H9 (cell line): ENCODE results near the gene CD4. TPM values are rescaled to one million over a fixed set of nuclear protein-coding genes. Genes with fewer than 3 reads are reported as not detected.

ENCODE experiments used
- DNase-seq: peaks from one replicate; pipeline ENCODE4 v3.0.0-alpha.2; 2017
- H2AFZ ChIP-seq: one replicate; pipeline ENCODE4 v1.6.1; 2013; ENCODE audit warnings: mild to moderate bottlenecking, low read length, control low read depth, moderate library complexity
- H2AK5ac ChIP-seq: 2 replicates; pipeline ENCODE4 v1.6.1; 2013; ENCODE audit warnings: low read length, control low read depth, mixed read lengths; ENCODE audit not compliant: insufficient read length
- H2BK120ac ChIP-seq: one replicate; pipeline ENCODE4 v1.6.1; 2013; ENCODE audit warnings: low read depth, mild to moderate bottlenecking, low read length, control low read depth, inconsistent platforms; ENCODE audit not compliant: poor library complexity, severe bottlenecking
- H2BK12ac ChIP-seq: 2 replicates; pipeline ENCODE4 v1.6.1; 2013; ENCODE audit warnings: low read length, control low read depth, mixed read lengths, low read depth; ENCODE audit not compliant: insufficient read length
- H2BK15ac ChIP-seq: 2 replicates; pipeline ENCODE4 v1.6.1; 2013; ENCODE audit warnings: low read depth, low read length, control low read depth
- H2BK20ac ChIP-seq: one replicate; pipeline ENCODE4 v1.6.1; 2013; ENCODE audit warnings: low read depth, mild to moderate bottlenecking, low read length, control low read depth, inconsistent platforms; ENCODE audit not compliant: poor library complexity, severe bottlenecking
- H2BK5ac ChIP-seq: 2 replicates; pipeline ENCODE4 v1.6.1; 2013; ENCODE audit warnings: low read length, control low read depth, mixed read lengths; ENCODE audit not compliant: insufficient read length
- H3K14ac ChIP-seq: 2 replicates; pipeline ENCODE4 v1.6.1; 2013; ENCODE audit warnings: low read length, control low read depth; ENCODE audit not compliant: insufficient read depth
- H3K18ac ChIP-seq: 2 replicates; pipeline ENCODE4 v1.6.1; 2013; ENCODE audit warnings: low read depth, mild to moderate bottlenecking, mixed read lengths, low read length, control low read depth; ENCODE audit not compliant: insufficient read length
- H3K23ac ChIP-seq: 2 replicates; pipeline ENCODE4 v1.6.1; 2013; ENCODE audit warnings: low read length, control low read depth, mixed read lengths, low read depth; ENCODE audit not compliant: insufficient read length
- H3K23me2 ChIP-seq: 2 replicates; pipeline ENCODE4 v1.6.1; 2013; ENCODE audit warnings: low read depth, mild to moderate bottlenecking, mixed read lengths, low read length, control low read depth; ENCODE audit not compliant: insufficient read length, poor library complexity, severe bottlenecking
- H3K27ac ChIP-seq: 2 replicates; pipeline ENCODE4 v1.5.1; 2013; ENCODE audit warnings: low read length, control low read depth, mixed read lengths, low read depth; ENCODE audit not compliant: insufficient read length
- H3K27me3 ChIP-seq: 2 replicates; pipeline ENCODE4 v1.6.1; 2013; ENCODE audit warnings: low read length, control low read depth, inconsistent platforms; ENCODE audit not compliant: insufficient read depth
- H3K4ac ChIP-seq: 2 replicates; pipeline ENCODE4 v1.6.1; 2013; ENCODE audit warnings: low read depth, mild to moderate bottlenecking, control low read depth, inconsistent platforms, low read length, moderate library complexity
- H3K4me1 ChIP-seq: 2 replicates; pipeline ENCODE4 v1.6.1; 2013; ENCODE audit warnings: low read length, control low read depth, inconsistent platforms; ENCODE audit not compliant: insufficient read depth
- H3K4me2 ChIP-seq: 2 replicates; pipeline ENCODE4 v1.6.1; 2013; ENCODE audit warnings: low read length, control low read depth, mixed read lengths; ENCODE audit not compliant: insufficient read length, insufficient read depth
- H3K56ac ChIP-seq: 2 replicates; pipeline ENCODE4 v1.6.1; 2013; ENCODE audit warnings: low read depth, mild to moderate bottlenecking, mixed read lengths, low read length, control low read depth; ENCODE audit not compliant: insufficient read length
- H3K79me1 ChIP-seq: 2 replicates; pipeline ENCODE4 v1.6.1; 2013; ENCODE audit warnings: low read depth, mild to moderate bottlenecking, moderate library complexity, low read length, control low read depth, inconsistent platforms; ENCODE audit not compliant: insufficient read depth, poor library complexity, severe bottlenecking
- H3K79me2 ChIP-seq: 2 replicates; pipeline ENCODE4 v1.6.1; 2013; ENCODE audit warnings: low read length, control low read depth, inconsistent platforms; ENCODE audit not compliant: insufficient read depth
- H3K9ac ChIP-seq: 2 replicates; pipeline ENCODE4 v1.6.1; 2013; ENCODE audit warnings: low read length, control low read depth, mixed read lengths; ENCODE audit not compliant: insufficient read length; ENCODE audit errors: extremely low read depth
- H3K9me3 ChIP-seq: one replicate; pipeline ENCODE4 v1.6.1; 2013; ENCODE audit warnings: low read depth, low read length, inconsistent platforms; ENCODE audit not compliant: control insufficient read depth
- H3T11ph ChIP-seq: one replicate; pipeline ENCODE4 v1.6.1; 2013; ENCODE audit warnings: mild to moderate bottlenecking, low read length, control low read depth, inconsistent platforms
- H4K20me1 ChIP-seq: one replicate; pipeline ENCODE4 v1.6.1; 2013; ENCODE audit not compliant: control insufficient read depth, insufficient read length, insufficient read depth
- H4K5ac ChIP-seq: 2 replicates; pipeline ENCODE4 v1.6.1; 2013; ENCODE audit warnings: low read depth, mild to moderate bottlenecking, mixed read lengths, low read length, control low read depth; ENCODE audit not compliant: insufficient read length
- H4K8ac ChIP-seq: replicated peaks from 2 replicates; pipeline ENCODE4 v1.6.1; 2013; ENCODE audit warnings: low read length, control low read depth, mixed read lengths, low read depth; ENCODE audit not compliant: insufficient read length
- H4K91ac ChIP-seq: 2 replicates; pipeline ENCODE4 v1.6.1; 2013; ENCODE audit warnings: low read depth, mild to moderate bottlenecking, moderate library complexity, mixed read lengths, low read length, control low read depth; ENCODE audit not compliant: insufficient read length
- H3K27ac Mint-ChIP-seq, 3 experiments: 2 replicates in 2 of 3; 3 replicates in 1 of 3; pipeline ENCODE4 v1.8.0; 2020 to 2021; ENCODE audit warnings: mixed read lengths in 3 of 3, mild to moderate bottlenecking in 1 of 3, moderate library complexity in 1 of 3
- H3K27me3 Mint-ChIP-seq: 2 replicates; pipeline ENCODE4 v1.8.0; 2021; ENCODE audit warnings: low read depth, mild to moderate bottlenecking, moderate library complexity, mixed read lengths
- H3K36me3 Mint-ChIP-seq, 3 experiments: 2 replicates in 2 of 3; 3 replicates in 1 of 3; pipeline ENCODE4 v1.8.0; 2020 to 2021; ENCODE audit warnings: low read depth in 3 of 3, mixed read lengths in 3 of 3; ENCODE audit not compliant: insufficient read depth in 1 of 3
- H3K4me1 Mint-ChIP-seq, 2 experiments: 2 replicates each; pipeline ENCODE4 v1.8.0; 2020; ENCODE audit warnings: mixed read lengths in 2 of 2
- H3K4me3 Mint-ChIP-seq, 2 experiments: 2 replicates in 1 of 2; 3 replicates in 1 of 2; pipeline ENCODE4 v1.8.0; 2020 to 2021; ENCODE audit warnings: mild to moderate bottlenecking in 2 of 2, mixed read lengths in 2 of 2, moderate library complexity in 1 of 2
- H3K9me3 Mint-ChIP-seq, 2 experiments: 2 replicates in 1 of 2; 3 replicates in 1 of 2; pipeline ENCODE4 v1.8.0; 2020; ENCODE audit warnings: mild to moderate bottlenecking in 2 of 2, mixed read lengths in 2 of 2, moderate library complexity in 1 of 2
- CTCF ChIP-seq: fragments of 200-600 bp; sonication (generic); conservative IDR thresholded peaks from 3 replicates; pipeline ENCODE4 v1.8.0; 2021; ENCODE audit warnings: antibody characterized with exemption, mild to moderate bottlenecking
- WGBS: extraction: QIAGEN DNeasy Blood & Tissue Kit; methylation state at CpG from one replicate; pipeline ENCODE4 v1.1.7; 2013; ENCODE audit warnings: missing lambda C conversion rate, low lambda C conversion rate, mixed read lengths; ENCODE audit not compliant: insufficient read length; ENCODE audit errors: extremely low coverage; 5-methylcytosine and 5-hydroxymethylcytosine counted together
- total RNA-seq: library from RNA; stranded (reverse); gene quantifications from 2 replicates; pipeline ENCODE4 v1.2.1, GENCODE V29; 2021

CD4 gene
- total RNA-seq, 1 experiment from 2014 or later: 1.1 TPM

GRCh38 chr12:6851921-6852650, 62.8 kb downstream of the CD4 start, which contains the start of gene USP5:
Gene USP5, plus strand, starts transcription at chr12:6852150. Its CDS starts 30 bp downstream, at chr12:6852180.
- Mint-ChIP-seq H3K27ac (peak within 1 kb of the TSS; percentile 97 to 99 (median 98)), H3K36me3 (peaks cover 28 to 61% (median 57%) of the 10 kb centered on the region in 3 experiments; a peak in 6 of 7 replicates), H3K4me3 (peak within 1 kb of the TSS; percentile 94 to 98), H3K9me3 (no peaks in the 10 kb centered on the region; a peak in 1 of 5 replicates), H3K27me3 (no peaks in the 10 kb centered on the region), H3K4me1 (peaks cover 24 to 26% of the 10 kb centered on the region in 2 experiments)
- Histone ChIP-seq H4K91ac (no peak within 1 kb of the TSS), H3T11ph (no peak within 1 kb of the TSS), H3K27ac (no peak within 1 kb of the TSS), H3K23ac (no peak within 1 kb of the TSS), H3K4me2 (peak within 1 kb of the TSS; percentile 78), H3K79me2 (peaks cover 5% of the 10 kb centered on the region; the same call in 1 of the 2 replicates), H2AK5ac (no peak within 1 kb of the TSS), H4K8ac (no peak within 1 kb of the TSS), H3K9me3 (no peaks in the 10 kb centered on the region), H3K4ac (no peak within 1 kb of the TSS), H3K14ac (peak within 1 kb of the TSS; percentile 28; the same call in 1 of the 2 replicates), H4K5ac (no peak within 1 kb of the TSS), H3K18ac (peak within 1 kb of the TSS; percentile 80), H3K9ac (peak within 1 kb of the TSS; percentile 68), H3K27me3 (no peaks in the 10 kb centered on the region), H3K56ac (no peak within 1 kb of the TSS), H3K23me2 (peaks cover 16% of the 10 kb centered on the region), H4K20me1 (peaks cover 2% of the 10 kb centered on the region), H3K79me1 (no peaks in the 10 kb centered on the region), H2AFZ (no peak within 1 kb of the TSS), H2BK5ac (no peak within 1 kb of the TSS), H2BK20ac (no peak within 1 kb of the TSS), H2BK12ac (no peak within 1 kb of the TSS), H3K4me1 (no peaks in the 10 kb centered on the region; the same call in 1 of the 2 replicates), H2BK120ac (no peak within 1 kb of the TSS), H2BK15ac (no peak within 1 kb of the TSS)
- TF ChIP-seq CTCF: no peak
- no CpG with 5 or more reads among the region's 65 CpGs for WGBS
- DNase-seq: peak; percentile 100
